Kidney (tissue), 14 donors: Measurements from ENCODE around the gene CXCL12. TPM values are rescaled to one million over a fixed set of nuclear protein-coding genes. Genes with fewer than 3 reads are reported as not detected.

ENCODE experiments used
- DNase-seq, 5 donors: peaks; one replicate each; pipeline ENCODE4 v3.0.0-alpha.2; 2013 to 2020
- FAIRE-seq: peaks from 2 replicates; lab custom pipeline; 2012; peaks lifted over from hg19 to GRCh38; lab: Jason Lieb, UNC
- H3K27ac ChIP-seq, 2 donors: one replicate each; pipeline ENCODE4 v1.7.0; 2013; ENCODE audit warnings: low read depth in 2 of 2, low read length in 2 of 2, inconsistent platforms in 1 of 2
- H3K27me3 ChIP-seq: one replicate; pipeline ENCODE4 v1.7.1; 2013; ENCODE audit warnings: low read length, inconsistent platforms; ENCODE audit not compliant: control insufficient read depth, insufficient read depth
- H3K36me3 ChIP-seq, 3 donors: one replicate each; pipeline versions ENCODE4 v1.7.0 to v1.7.1; 2013; ENCODE audit warnings: low read length in 3 of 3, control low read depth in 1 of 3, inconsistent platforms in 1 of 3; ENCODE audit not compliant: insufficient read depth in 3 of 3, control insufficient read depth in 2 of 3
- H3K4me1 ChIP-seq, 3 donors: one replicate each; pipeline versions ENCODE4 v1.7.0 to v1.7.1; 2013; ENCODE audit warnings: low read length in 3 of 3, inconsistent platforms in 1 of 3, low read depth in 1 of 3; ENCODE audit not compliant: control insufficient read depth in 2 of 3, insufficient read depth in 2 of 3
- H3K4me3 ChIP-seq, 3 donors: one replicate each; pipeline versions ENCODE4 v1.7.0 to v1.8.1; 2013; ENCODE audit warnings: low read length in 3 of 3, control low read depth in 1 of 3, inconsistent platforms in 1 of 3
- H3K9ac ChIP-seq, 3 donors: one replicate each; pipeline versions ENCODE4 v1.7.0 to v1.7.1; 2013; ENCODE audit warnings: low read length in 3 of 3, control low read depth in 1 of 3, inconsistent platforms in 1 of 3
- H3K9me3 ChIP-seq, 3 donors: one replicate each; pipeline versions ENCODE4 v1.7.0 to v1.7.1; 2013; ENCODE audit warnings: low read length in 3 of 3, control low read depth in 1 of 3, inconsistent platforms in 1 of 3; ENCODE audit not compliant: control insufficient read depth in 2 of 3, insufficient read depth in 1 of 3
- intact Hi-C: fragments of 100-400 bp; cut with DNase I; formaldehyde crosslinking; loops from one replicate; pipeline ENCODE4 v1.11.1; 2022
- polyA plus RNA-seq: library from polyadenylated mRNA; stranded (reverse); fragments of 350-450 nt; fragmentation: Illumina TruSeq; extraction: RNeasy Lipid Tissue Mini Kit (QIAGEN cat#74804); gene quantifications from one replicate; pipeline ENCODE4 v1.2.3, GENCODE V29; 2014; ENCODE audit warnings: low read depth, low replicate concordance; ENCODE audit not compliant: insufficient read depth
- total RNA-seq: library from RNA; stranded (reverse); fragmentation: NEBNext Ultra II Directional; extraction: Animal tissue kit (Norgen Biotek cat#: 25700); gene quantifications from one replicate; pipeline ENCODE4 v1.2.1, GENCODE V29; 2021
- TF ChIP-seq, protein P1 (sequence below): IDR thresholded peaks from 3 replicates; pipeline ENCODE4 v1.5.1; 2012; ENCODE audit warnings: mild to moderate bottlenecking, moderate library complexity, borderline replicate concordance; ENCODE audit not compliant: insufficient read depth; ENCODE audit errors: extremely low read depth
- donor health status: control.
- donor health status: control.
- donor health status: control.
- donor health status: control.
- donor health status: control.
- donor health status: DM: yes; HTN: yes; CAD: no.
- donor health status: Normal renal cell carcinoma (clear cell type).

Gene CXCL12
- total and polyA plus RNA-seq, 2 donors from 2014 or later = 99.5 to 111 TPM

- H3K4me1 ChIP-seq = no peaks in the 10 kb centered on the region
- DNase-seq (peak in 1 of 5 donors; percentile 39), FAIRE-seq (no peak)
- peak overlapping the region in 1 of 3 donors; percentile 34 for H3K9ac ChIP-seq
- H3K27ac ChIP-seq = no peak overlapping the region
- H3K36me3 ChIP-seq = peaks cover 0 to 6% (median 4%) of the 10 kb centered on the region in 3 donors
- H3K27me3 ChIP-seq = no peaks in the 10 kb centered on the region
- no peaks in the 10 kb centered on the region for H3K9me3 ChIP-seq
- intact Hi-C loops = no loop called here
- no peak overlapping the region for H3K4me3 ChIP-seq
- TF ChIP-seq, protein P1, sequence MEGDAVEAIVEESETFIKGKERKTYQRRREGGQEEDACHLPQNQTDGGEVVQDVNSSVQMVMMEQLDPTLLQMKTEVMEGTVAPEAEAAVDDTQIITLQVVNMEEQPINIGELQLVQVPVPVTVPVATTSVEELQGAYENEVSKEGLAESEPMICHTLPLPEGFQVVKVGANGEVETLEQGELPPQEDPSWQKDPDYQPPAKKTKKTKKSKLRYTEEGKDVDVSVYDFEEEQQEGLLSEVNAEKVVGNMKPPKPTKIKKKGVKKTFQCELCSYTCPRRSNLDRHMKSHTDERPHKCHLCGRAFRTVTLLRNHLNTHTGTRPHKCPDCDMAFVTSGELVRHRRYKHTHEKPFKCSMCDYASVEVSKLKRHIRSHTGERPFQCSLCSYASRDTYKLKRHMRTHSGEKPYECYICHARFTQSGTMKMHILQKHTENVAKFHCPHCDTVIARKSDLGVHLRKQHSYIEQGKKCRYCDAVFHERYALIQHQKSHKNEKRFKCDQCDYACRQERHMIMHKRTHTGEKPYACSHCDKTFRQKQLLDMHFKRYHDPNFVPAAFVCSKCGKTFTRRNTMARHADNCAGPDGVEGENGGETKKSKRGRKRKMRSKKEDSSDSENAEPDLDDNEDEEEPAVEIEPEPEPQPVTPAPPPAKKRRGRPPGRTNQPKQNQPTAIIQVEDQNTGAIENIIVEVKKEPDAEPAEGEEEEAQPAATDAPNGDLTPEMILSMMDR = no peak
These were observed 8.3 kb downstream of the CXCL12 start for GRCh38 chr10:44376472-44377099.

DNA sequence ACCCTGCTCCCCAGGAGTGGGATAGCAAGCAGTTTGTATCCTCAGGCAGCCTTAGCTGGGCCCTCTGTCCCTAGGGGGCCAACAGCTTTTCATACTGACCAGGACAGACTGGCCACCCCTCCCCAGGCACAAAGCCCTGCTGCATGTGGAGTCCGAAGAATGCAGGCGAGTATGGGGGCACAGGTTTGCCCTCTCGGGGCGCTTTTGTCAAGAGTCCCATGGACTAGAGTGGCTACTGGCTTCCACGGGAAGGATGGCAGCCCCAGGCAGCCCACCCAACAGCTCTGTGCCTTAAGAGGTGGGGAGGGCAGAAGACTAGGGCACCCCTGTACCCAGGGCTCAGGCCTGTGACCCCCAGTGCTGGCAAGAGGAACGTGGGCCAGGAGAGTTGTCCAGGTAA is 10.7 kb downstream of the CXCL12 start:
- FAIRE-seq (no peak), DNase-seq (no peak)
- Histone ChIP-seq H3K27me3 (no peaks in the 10 kb centered on the region), H3K4me3 (no peak overlapping the region), H3K36me3 (peaks cover 0 to 6% (median 4%) of the 10 kb centered on the region in 3 donors), H3K27ac (no peak overlapping the region), H3K4me1 (no peaks in the 10 kb centered on the region), H3K9me3 (no peaks in the 10 kb centered on the region), H3K9ac (no peak overlapping the region)
- intact Hi-C loops = no loop called here
- TF ChIP-seq, protein P1 = no peak

DNA sequence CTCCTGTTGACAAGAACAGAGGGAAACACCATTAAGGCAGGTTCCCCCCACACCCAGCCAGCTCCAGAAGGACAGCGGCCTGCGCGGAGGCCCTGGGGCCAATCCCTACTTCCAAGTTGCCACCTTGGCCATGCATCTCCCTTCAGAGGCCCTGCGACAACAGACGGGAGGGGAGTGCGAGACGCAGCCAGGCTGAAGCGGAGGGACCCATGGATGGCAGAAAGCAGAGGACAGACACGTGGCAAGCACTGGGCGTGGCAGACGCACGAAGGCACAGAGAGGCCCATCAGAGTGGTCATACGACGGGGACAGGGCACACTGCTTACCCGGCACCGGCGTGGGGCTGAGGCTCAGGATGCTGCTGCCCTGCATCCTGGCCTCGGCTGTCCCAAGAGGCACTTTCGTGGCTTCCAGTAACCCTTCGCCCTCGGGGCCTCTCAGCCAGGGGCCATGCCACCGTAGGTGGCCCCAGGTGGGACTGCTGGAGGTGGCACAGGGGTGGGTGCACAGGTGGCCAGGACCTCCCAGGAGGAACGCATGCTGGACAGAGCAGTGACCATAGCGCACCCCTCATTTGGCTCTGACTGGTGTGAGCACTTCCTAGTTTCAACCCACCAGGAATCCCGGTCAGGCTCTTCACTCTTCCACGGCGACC is 11.4 kb downstream of the CXCL12 start:
- no peak for FAIRE-seq
- H3K36me3 ChIP-seq = peaks cover 0 to 6% (median 4%) of the 10 kb centered on the region in 3 donors

More for the DNA sequence above, 11.4 kb downstream of the CXCL12 start:
- intact Hi-C loops = no loop called here
- TF ChIP-seq, protein P1 = no peak
- no peaks in the 10 kb centered on the region for H3K4me1 ChIP-seq
- H3K9ac ChIP-seq = no peak overlapping the region
- no peaks in the 10 kb centered on the region for H3K9me3 ChIP-seq
- DNase-seq = no peak
- H3K27me3 ChIP-seq = no peaks in the 10 kb centered on the region
- no peak overlapping the region for H3K4me3 ChIP-seq
- H3K27ac ChIP-seq = no peak overlapping the region
